GM18507 (cell line): ENCODE data around the gene LRMDA.

Source experiments
- DNase-seq: peaks from one replicate; pipeline ENCODE4 v3.0.0; 2011; ENCODE audit warnings: low read depth; ENCODE audit not compliant: insufficient read length; ENCODE audit errors: extremely low spot score
- FAIRE-seq: peaks from 2 replicates; lab custom pipeline; 2011; peaks lifted over from hg19 to GRCh38; lab: Jason Lieb, UNC

The LRMDA gene

GRCh38 chr10:76150876-76151288, 719.5 kb downstream of the LRMDA start:
- DNase-seq (no peak), FAIRE-seq (no peak)

GRCh38 chr10:76152186-76152585, 720.8 kb downstream of the LRMDA start:
- DNase-seq (no peak), FAIRE-seq (no peak)

DNA sequence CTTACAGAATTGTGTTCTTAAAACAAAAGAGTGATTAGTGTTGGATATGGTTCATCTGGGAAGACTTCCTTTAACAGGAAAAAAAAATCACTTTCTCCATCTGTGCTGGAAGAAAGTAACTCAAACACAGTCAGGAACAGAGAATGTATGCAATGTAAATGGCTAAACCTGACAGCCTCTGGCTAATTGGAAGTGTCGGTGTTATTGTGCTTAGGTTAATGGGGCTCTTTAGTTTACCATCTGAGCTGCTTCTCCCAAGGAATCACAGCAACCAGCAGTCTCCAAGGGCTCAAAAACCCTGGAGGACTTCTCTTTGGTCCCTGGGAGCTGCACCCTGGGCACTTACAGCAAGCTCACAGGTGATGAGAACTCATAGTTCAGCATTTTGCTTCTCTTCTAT, 724.5 kb downstream of the LRMDA start:
- DNase-seq = no peak

GRCh38 chr10:76160446-76161300, 729.2 kb downstream of the LRMDA start:
- DNase-seq (no peak), FAIRE-seq (no peak)

More for the DNA sequence above, 724.5 kb downstream of the LRMDA start:
- no peak for FAIRE-seq

GRCh38 chr10:76161301-76161582, 729.8 kb downstream of the LRMDA start:
- DNase-seq (no peak), FAIRE-seq (no peak)

DNA sequence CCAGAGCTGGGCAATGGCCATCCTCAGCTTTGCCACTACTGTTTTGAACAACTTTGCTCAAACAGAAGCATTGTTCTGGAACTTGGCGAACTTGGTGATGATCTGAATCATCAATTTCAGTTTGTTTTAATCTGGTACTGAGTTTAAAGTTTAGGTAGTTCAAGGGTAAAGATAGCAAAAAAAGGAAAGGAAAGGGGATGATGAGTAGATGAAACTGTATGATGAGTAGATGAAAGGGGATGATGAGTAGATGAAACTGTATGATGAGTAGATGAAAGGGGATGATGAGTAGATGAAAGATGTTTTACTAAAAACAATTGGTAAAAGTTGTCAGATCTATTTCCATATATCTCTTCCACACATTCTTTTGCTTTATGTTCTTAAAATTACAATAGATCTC, 737.0 kb downstream of the LRMDA start:
- FAIRE-seq (no peak), DNase-seq (no peak)

DNA sequence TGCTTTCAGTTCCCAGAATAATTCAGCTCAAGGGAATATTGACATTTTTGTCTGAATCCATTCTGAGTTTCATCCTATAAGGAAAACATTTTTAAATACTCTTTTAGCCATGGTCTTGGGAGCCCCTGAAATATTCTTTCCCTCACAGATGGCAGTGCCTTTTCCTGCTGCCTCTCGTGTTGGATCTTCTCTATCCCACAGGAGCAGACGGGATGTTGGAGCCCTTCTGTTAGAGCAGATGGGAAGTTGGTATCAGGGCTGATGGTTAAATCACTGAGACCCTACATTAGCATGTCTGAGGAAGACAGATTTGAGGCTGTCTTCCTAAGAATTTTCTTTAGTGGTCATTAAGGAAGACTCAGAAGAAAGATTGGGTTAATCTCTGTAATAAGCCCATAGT, 737.8 kb downstream of the LRMDA start:
- DNase-seq (no peak), FAIRE-seq (no peak)

DNA sequence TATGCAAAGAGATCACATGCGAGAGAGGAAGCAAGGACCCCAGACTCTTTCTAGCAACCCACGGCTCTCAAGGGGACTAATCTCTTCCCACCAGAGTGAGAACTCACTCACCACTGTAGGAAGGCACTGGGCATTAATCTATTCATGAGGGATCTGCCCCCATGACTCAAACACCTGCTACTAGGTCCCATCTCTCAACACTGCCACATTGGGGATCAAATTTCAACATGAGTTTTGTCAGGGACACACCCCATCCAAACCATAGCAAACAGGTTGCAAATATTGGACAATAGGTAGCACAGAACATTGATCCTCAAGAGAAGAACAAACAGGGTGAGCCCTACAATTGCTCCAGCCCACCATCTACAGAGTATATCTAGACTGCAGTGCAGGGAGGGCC, 740.6 kb downstream of the LRMDA start:
- DNase-seq (no peak), FAIRE-seq (no peak)

DNA sequence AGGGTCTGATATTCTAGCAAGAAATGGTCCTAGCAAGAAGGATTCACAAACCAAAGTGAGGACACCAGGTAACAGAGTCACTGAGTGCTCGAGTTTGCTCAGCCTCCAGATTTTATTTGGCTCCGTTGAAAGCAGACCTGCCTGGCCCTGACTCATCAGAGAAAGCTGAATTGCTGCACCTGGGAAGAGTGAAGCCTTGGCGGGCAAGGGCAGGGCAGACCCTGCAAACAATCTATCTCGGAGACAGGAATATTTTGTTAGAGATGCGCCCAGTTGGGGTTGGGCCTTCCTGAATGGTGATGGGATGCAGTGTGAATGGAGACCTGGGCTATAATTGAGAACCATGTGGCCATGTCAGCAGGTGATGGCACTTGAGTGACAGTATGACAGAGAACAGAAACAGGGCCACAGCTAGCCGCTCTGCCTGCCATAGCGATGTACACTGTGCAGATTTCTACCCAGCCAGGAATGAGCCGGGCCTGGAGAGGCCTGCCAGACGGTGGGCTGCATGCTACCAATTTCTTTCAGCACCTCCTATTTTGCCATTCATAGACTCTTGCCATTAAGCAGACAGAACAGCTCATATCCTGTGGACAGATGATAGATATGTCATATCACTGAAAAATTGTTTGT, 744.2 kb downstream of the LRMDA start:
- no peak for FAIRE-seq
- no peak for DNase-seq

GRCh38 chr10:76176166-76176550, 744.7 kb downstream of the LRMDA start:
- DNase-seq (no peak), FAIRE-seq (no peak)

DNA sequence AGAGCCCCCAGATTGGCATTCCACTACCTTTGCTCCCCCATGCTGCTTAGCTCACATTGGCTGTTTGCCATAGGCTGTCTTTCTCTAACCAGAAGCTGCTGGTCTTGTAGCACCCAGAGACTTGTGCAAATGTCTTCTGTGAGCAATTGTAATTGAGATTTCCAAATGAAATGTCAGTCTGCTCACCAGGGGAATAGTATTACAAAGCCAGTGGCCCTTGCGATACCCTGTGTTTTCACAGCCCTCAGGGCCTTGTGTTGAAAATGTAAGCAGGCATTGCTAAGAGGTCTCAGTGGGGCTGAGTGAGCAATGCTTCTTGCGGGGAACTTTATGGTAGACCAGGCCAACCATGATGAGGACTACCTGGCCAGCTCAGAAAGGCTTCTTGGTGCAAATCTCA, 746.5 kb downstream of the LRMDA start:
- DNase-seq (no peak), FAIRE-seq (no peak)

GRCh38 chr10:76178532-76179292, 747.3 kb downstream of the LRMDA start:
- no peak for FAIRE-seq
- no peak for DNase-seq

DNA sequence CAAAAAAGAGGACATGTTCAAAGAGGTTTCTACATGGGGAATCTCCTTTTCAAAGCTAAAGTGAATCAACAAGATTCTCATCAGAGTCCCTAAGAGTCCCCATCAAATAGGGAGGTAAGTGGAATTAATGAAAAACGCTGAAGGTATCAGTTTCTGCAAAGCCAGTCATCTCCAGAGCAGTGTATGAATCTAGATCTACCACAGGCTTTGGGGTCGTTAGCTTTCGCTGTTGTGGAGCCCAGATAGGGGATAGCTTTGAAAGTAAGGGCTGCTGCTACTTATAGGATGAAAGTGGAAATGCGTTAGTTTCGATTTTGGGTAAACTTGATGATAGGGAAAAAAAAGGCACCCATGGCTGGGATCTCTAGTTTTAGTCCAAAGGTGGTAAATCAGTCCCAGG, 748.4 kb downstream of the LRMDA start:
- FAIRE-seq (no peak), DNase-seq (no peak)

GRCh38 chr10:76184647-76185046, 753.2 kb downstream of the LRMDA start:
- no peak for FAIRE-seq
- DNase-seq = no peak

DNA sequence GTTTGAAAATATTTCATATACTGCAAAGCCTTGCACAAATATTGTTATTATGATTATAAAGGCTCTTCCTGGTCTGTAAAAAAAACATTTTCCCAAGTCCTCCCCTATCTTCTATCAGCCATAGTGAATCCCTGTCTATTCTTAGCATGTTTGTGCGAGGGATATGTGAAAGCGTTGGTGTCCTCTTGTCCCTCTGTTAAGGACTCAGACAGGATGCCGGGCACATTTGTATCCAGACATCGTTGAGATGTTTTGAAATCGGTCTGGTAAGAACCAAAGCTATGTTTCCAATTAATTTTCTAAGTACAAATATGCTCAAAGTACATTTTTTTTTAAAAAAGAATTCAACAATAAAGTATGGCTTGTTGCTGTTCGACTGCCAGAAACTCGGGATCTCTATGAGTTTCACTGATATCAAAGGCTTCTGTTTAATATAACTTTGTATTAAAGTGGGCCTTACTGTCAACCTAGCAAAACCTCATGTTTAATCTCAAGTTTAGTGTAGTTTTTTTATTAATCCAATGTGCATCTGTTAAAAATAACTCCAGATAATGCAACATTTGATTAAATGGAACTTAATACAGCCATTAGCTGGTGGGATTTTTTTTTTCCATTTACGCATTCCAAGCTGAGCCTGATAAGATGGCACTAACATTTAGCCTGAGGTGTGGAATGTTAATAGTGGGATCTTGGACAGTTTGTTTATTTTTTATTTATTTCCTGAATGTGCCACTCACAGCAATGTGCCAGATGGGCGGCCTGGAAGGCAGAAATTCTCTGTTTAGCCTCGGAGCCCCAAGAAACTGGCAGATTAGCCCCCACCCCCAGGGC, 754.3 kb downstream of the LRMDA start:
- no peak for DNase-seq
- FAIRE-seq = no peak

- FAIRE-seq (no peak), DNase-seq (no peak)
Observed at GRCh38 chr10:76188216-76188615, 756.8 kb downstream of the LRMDA start.

- DNase-seq = no peak
- FAIRE-seq = no peak
Observed at GRCh38 chr10:76190634-76191270, 759.3 kb downstream of the LRMDA start.

- FAIRE-seq (no peak), DNase-seq (no peak)
Observed at GRCh38 chr10:76191336-76191735, 759.9 kb downstream of the LRMDA start.

DNA sequence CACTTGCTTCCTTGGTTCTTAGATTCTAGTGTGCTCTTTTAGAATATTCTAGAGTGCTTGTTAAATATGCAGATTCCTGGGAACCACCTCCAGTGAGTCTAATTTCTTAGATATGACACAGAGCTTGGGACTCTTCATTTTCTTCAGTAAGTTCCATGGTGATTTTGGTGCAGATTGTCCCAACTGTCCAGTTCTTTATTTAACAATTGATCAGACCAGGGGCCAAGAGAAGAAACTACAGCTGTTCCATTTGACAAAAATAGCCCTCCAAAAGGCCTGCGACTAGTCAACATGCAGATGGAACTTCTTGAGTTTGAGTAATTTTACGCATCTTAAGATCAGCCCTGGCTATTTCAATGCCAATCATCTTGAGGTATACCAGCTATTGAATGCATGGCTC, 760.7 kb downstream of the LRMDA start:
- no peak for DNase-seq
- no peak for FAIRE-seq
